Measurements from ENCODE around the gene CBLN4. TPM values are rescaled to one million over a fixed set of nuclear protein-coding genes. Genes with fewer than 3 reads are reported as not detected.

The CBLN4 gene
- total RNA-seq, 1 experiment from 2014 or later: not detected

- H3K9me3 ChIP-seq (ENCODE audit: control insufficient read depth, insufficient read depth, low read depth, low read length): no peaks in the 10 kb centered on the region
- ChIA-PET POLR2A (no interaction called here), CTCF (no interaction called here)
- in situ Hi-C loops (cut with HindIII; ENCODE audit: low pct_unique_long_range_greater_than_20kb, low sequenced_read_pairs) (no loop called here), intact Hi-C loops (cut with micrococcal nuclease; ENCODE audit: unreplicated experiment) (no loop called here)
- no peak overlapping the region for H3K4me3 ChIP-seq (ENCODE audit: low read depth in 2 of 2, low read length in 2 of 2)
- no peaks in the 10 kb centered on the region for H3K36me3 ChIP-seq (ENCODE audit: control insufficient read depth, insufficient read depth, low read length)
- H3K4me1 ChIP-seq (ENCODE audit: control insufficient read depth, insufficient read depth, low read length): no peaks in the 10 kb centered on the region
- DNase-seq (ENCODE audit: low read depth, low spot score) (no peak), ATAC-seq (no peak)
- BruUV-seq (replicated peaks): no TSS peak
- no peak for TF ChIP-seq SIN3A (IDR thresholded peaks at IDR 0.05; ENCODE audit: borderline replicate concordance, insufficient read depth, low read depth, low read length)
- TF ChIP-seq CTCF (IDR thresholded peaks at IDR 0.05): no peak
- no peak for TF ChIP-seq REST (IDR thresholded peaks at IDR 0.05; ENCODE audit: insufficient read depth in 1 of 2, low read depth in 2 of 2, low read length in 1 of 2)
- no peak for TF ChIP-seq TCF7L2 (IDR thresholded peaks at IDR 0.05; ENCODE audit: low read depth, low read length)
- TF ChIP-seq POLR2AphosphoS5 (IDR thresholded peaks at IDR 0.05; ENCODE audit: low read depth, low read length): no peak
- H3K27me3 ChIP-seq (ENCODE audit: control insufficient read depth, insufficient read depth, low read length): no peaks in the 10 kb centered on the region
- H3K27ac ChIP-seq (ENCODE audit: low read length): no peak overlapping the region
These were observed 2.2 kb downstream of the CBLN4 start for GRCh38 chr20:56002908-56003800.

- no peaks in the 10 kb centered on the region for H3K4me1 ChIP-seq (ENCODE audit: control insufficient read depth, insufficient read depth, low read length)
- H3K27me3 ChIP-seq (ENCODE audit: control insufficient read depth, insufficient read depth, low read length): no peaks in the 10 kb centered on the region
- intact Hi-C loops (cut with micrococcal nuclease; ENCODE audit: unreplicated experiment): no loop called here
- POLR2A ChIA-PET: no interaction called here
- no peak overlapping the region for H3K4me3 ChIP-seq (ENCODE audit: low read depth in 2 of 2, low read length in 2 of 2)
- no peak for DNase-seq (ENCODE audit: low read depth, low spot score)
- H3K27ac ChIP-seq (ENCODE audit: low read length): no peak overlapping the region
- BruUV-seq (replicated peaks): no TSS peak
- ATAC-seq: no peak
- CTCF ChIA-PET: no interaction called here
- TF ChIP-seq SIN3A (IDR thresholded peaks at IDR 0.05; ENCODE audit: borderline replicate concordance, insufficient read depth, low read depth, low read length) (no peak), REST (IDR thresholded peaks at IDR 0.05; ENCODE audit: insufficient read depth in 1 of 2, low read depth in 2 of 2, low read length in 1 of 2) (no peak), CTCF (IDR thresholded peaks at IDR 0.05) (no peak), TCF7L2 (IDR thresholded peaks at IDR 0.05; ENCODE audit: low read depth, low read length) (no peak), POLR2AphosphoS5 (IDR thresholded peaks at IDR 0.05; ENCODE audit: low read depth, low read length) (no peak)
- in situ Hi-C loops (cut with HindIII; ENCODE audit: low pct_unique_long_range_greater_than_20kb, low sequenced_read_pairs): no loop called here
- H3K9me3 ChIP-seq (ENCODE audit: control insufficient read depth, insufficient read depth, low read depth, low read length): no peaks in the 10 kb centered on the region
- no peaks in the 10 kb centered on the region for H3K36me3 ChIP-seq (ENCODE audit: control insufficient read depth, insufficient read depth, low read length)
These were observed 3.4 kb downstream of the CBLN4 start for GRCh38 chr20:56001890-56002289.
